CD4-positive, alpha-beta T cell treated with Interleukin-10 for 1 hour (primary cell): ENCODE results near the gene SIPA1.
"Not testable (repeated sequence)": the region's sequence is repeated elsewhere in the genome, so short reads cannot be mapped to it uniquely, and the experiment has no call there.

ENCODE experiments used
- DNase-seq: peaks from one replicate; pipeline ENCODE4 v3.0.0-alpha.2; 2020

SIPA1 gene

GRCh38 chr11:65661599-65662246, 23.8 kb downstream of the SIPA1 start:
- no peak for DNase-seq

- no peak for DNase-seq
Observed at GRCh38 chr11:65662247-65662798, 24.4 kb downstream of the SIPA1 start.

DNA sequence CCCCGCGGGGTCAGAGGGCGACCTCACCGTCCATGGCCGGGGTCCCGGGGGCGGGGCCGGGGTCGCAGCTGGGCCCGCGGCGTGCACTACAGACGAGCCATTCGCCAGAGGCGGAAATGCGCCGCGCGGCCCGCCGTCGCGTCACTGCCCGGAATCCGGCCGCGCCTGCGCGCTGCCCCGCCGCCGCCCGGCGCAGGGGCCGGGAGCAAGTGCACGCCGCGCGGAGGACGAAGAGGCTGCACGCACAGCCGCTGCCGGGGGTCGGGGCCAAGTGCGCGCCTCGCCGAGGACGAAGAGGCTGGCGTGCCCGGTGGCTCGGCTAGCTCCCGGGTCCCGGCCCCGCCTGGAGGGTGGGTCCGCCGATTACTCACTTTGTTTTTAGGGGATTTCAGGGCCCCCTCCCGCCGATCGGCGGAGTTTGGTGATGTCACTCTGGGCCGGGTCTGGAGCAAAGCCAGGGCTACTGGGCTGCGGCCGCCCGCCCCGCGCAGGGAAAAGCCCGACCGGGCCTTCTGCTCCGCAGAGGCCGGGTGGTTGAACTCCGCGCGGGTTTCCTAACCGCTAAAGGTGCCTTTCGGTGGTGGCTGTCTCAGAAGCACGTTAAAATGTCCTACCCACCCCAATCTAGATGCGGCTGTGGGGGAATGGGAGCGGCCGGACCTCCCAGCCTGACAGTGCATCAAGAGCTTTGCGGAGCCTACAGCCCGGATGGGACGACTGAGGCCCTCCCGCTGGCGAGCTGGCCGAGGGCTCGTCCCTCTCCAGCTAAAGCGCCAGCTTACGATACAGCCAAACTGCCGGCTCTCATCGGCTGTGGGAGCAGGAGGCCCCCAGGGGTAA, 25.1 kb downstream of the SIPA1 start, which contains the start of gene RELA:
Gene RELA, minus strand, starts transcription at position 118 of the 840 bp plus-strand sequence. Its CDS starts 84 bp downstream, at position 34.
- DNase-seq = peak; percentile 94

GRCh38 chr11:65663639-65664200, 25.8 kb downstream of the SIPA1 start:
- DNase-seq = peak; percentile 59

DNA sequence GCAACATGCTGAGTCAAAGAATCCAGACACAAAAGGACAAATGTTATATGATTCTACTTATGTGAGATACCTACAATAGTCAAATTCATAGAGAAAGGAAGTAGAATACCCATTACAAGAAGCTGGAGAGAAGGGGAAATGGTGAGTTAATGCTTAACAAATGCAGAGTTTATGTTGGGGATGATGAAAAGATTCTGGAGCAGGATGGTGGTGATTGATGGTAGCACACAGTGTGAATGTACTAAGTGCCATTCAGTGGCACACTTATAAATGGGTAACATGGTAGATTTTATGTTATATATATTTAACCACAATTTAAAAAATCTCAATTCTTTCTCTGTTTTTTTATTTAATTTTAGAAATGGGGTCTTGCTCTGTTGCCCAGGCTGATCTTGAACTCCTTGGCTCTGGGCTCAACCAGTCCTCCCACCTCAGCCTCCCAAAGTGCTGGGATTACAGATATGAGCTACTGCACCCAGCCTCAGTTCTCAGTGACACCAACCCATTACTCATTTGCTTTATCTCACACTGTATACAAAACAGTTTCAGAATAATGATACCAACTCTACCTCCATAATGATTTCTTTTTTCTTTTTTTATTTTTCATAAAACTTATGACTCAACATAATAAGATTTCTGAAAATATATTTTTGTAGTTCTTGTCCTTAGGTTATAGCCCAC, 34.4 kb downstream of the SIPA1 start:
- DNase-seq = no peak

DNA sequence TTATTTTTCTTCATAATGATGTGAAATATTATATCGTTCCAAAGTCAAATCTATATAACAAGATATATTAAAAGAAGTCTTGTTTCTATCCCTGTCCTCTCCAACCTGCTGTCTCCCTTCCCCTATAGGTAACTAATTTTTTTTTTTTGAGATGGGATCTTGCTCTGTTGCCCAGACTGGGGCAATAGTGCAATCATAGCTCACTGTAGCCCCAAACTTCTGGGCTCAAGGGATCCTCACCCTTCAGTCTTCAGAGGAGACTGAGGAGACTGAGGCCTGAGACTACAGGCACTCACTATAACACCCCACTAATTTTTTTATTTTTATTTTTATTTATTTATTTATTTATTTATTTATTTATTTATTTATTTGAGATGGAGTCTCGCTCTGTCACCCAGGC, 35.1 kb downstream of the SIPA1 start:
- DNase-seq = no peak

DNA sequence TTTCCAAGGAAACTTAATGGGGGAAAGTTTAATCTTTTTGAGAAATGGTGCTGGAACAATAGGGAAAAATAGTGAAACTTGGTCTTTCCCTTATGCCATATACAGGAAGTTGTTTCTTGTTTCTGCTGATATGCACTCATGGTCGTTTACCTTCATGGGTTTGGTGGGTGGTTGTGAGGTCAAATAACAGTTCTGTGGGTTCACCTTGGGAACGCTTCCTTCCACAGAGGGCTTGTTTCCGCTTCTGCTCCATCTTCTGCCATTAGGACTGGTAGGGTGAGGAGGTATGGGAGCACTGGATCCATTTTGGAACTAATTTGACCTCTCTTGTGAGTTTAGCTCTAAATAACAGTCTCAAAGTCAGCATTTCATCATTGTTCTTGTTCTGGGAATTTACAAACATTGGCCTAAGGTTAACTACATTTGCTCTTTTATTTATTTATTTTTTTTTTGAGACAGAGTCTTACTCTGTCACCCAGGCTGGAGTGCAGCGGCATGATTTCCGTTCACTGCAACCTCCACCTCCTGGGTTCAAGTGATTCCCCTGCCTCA, 42.4 kb downstream of the SIPA1 start:
- no peak for DNase-seq

GRCh38 chr11:65683480-65683879, 45.6 kb downstream of the SIPA1 start:
- DNase-seq = not testable (repeated sequence)

GRCh38 chr11:65685981-65686380, 48.1 kb downstream of the SIPA1 start:
- DNase-seq = no peak

DNA sequence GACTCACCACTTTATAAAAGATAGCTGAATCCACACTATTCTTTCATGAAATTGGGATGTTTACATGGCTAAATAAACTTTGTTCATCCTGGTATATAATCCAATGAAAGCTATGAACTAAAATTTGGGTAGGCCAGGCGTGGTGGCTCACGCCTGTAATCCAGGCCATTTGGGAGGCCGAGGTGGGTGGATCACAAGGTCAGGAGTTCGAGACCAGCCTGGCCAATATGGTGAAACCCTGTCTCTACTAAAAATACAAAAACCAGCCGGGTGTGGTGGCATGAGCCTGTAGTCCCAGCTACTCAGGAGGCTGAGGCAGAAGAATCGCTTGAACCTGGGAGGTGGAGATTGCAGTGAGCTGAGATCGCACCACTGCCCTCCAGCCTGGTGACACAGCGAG, 53.9 kb downstream of the SIPA1 start:
- DNase-seq = not testable (repeated sequence)

GRCh38 chr11:65692367-65692766, 54.5 kb downstream of the SIPA1 start:
- DNase-seq = no peak

DNA sequence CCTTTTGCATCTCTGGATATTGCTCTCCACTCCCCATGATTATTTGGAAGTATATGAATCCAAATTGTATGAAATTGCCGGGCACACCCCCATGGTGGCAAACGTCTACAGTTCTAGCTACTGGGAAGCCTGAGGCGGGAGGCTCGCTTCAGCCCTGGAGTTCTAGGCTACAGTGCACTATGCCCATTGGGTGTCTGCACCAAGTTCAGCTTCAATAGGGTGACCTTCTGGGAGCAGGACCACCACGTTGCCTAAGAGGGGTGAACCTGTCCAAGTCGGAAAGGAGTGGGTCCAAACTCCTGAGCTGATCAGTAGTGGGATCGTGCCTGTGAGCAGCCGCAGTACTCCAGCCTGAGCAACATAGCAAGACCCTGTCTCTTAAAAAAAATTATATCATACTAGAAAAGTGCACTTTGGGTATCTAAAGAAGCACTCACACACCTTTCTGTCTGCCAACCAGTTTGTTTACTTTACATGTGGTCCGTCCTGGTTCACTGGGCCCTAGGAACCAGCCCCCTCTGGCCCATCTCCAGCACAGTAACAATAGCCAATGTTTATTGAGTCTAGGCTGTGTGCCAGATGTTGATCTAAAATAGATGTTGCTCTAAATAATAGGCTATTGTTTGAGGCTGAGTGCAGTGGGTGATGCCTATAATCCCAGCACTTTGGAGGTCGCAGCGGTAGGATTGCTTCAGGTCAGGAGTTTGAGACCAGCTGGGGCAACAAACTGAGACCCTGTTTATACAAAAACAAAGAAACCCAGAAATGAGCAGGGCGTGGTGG, 57.7 kb downstream of the SIPA1 start:
- DNase-seq = no peak

- DNase-seq = no peak
Observed at GRCh38 chr11:65696802-65697552, 59.1 kb downstream of the SIPA1 start.

- DNase-seq = no peak
Observed at GRCh38 chr11:65698205-65698604, 60.3 kb downstream of the SIPA1 start.

DNA sequence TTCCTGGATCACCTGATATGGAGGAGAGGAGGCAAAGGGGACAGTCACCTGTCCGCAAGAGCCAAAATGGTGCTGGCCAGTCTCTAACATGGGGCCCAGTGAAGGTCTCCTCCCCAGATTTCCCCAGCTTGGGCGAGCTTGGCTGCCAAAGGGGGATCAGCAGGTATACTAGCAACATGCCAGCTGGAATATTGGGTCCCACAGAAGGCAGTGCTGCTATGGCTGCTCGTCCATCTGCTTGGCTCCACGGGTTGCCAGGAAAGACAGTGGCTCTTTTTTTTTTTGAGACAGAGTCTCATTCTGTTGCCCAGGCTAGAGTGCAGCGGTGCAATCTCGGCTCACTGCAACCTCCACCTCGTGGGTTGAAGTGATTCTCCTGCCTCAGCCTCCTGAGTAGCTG, 61.4 kb downstream of the SIPA1 start:
- DNase-seq = no peak

DNA sequence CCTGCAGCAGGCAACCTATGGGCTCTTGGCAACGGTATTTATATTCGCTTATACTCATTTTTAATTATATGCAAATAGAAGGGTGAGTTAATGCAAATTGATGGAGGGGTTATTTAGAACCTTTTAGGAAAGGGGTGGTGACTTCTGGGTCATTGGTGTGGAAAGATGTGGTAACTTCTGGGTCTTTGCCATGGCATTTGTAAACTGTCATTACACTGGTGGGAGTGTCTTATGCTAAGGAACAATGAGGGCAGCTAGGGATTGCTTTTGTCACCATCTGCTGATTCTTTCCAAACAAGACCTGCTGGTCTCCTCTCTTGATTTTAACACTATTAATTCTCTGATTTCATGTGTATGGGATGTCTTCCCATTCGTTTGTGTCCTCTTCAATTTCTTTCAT, 62.5 kb downstream of the SIPA1 start:
- DNase-seq = no peak
